OCI-LY1 (cell line): Measurements from ENCODE around the gene DRC3.

Source experiments
- H2AFZ ChIP-seq: fragments of 200-600 bp; sonication (generic), shearing (Covaris generic); 2 replicates; pipeline ENCODE4 v1.6.0; 2014; ENCODE audit warnings: antibody characterized with exemption, mild to moderate bottlenecking, low read length
- H3F3A ChIP-seq: fragments of 200-600 bp; sonication (generic), shearing (Covaris generic); 2 replicates; pipeline ENCODE4 v1.6.0; 2014; ENCODE audit warnings: mild to moderate bottlenecking, antibody characterized with exemption, low read length, moderate library complexity; ENCODE audit not compliant: insufficient read depth
- H3K27ac ChIP-seq: fragments of 200-600 bp; sonication (generic); 2 replicates; pipeline ENCODE4 v1.5.1; 2014; ENCODE audit warnings: low read length, mixed run types, mild to moderate bottlenecking, low read depth; ENCODE audit not compliant: poor library complexity, severe bottlenecking
- H3K27me3 ChIP-seq: fragments of 200-600 bp; sonication (generic); 2 replicates; pipeline ENCODE4 v1.6.0; 2014; ENCODE audit warnings: antibody characterized with exemption, mild to moderate bottlenecking, low read length, moderate library complexity; ENCODE audit not compliant: insufficient read depth
- H3K36me3 ChIP-seq: fragments of 200-600 bp; sonication (generic); 2 replicates; pipeline ENCODE4 v1.6.1; 2014; ENCODE audit warnings: mild to moderate bottlenecking, antibody characterized with exemption, low read length, moderate library complexity, mixed read lengths; ENCODE audit not compliant: insufficient read depth
- H3K4me1 ChIP-seq: fragments of 200-600 bp; sonication (generic); 2 replicates; pipeline ENCODE4 v1.5.1; 2014; ENCODE audit warnings: mild to moderate bottlenecking, low read length, moderate library complexity; ENCODE audit not compliant: insufficient read depth, severe bottlenecking
- H3K4me2 ChIP-seq: fragments of 200-600 bp; sonication (generic), shearing (Covaris generic); 2 replicates; pipeline ENCODE4 v1.6.1; 2014; ENCODE audit warnings: low read length
- H3K4me3 ChIP-seq: fragments of 200-600 bp; sonication (generic); 2 replicates; pipeline ENCODE4 v1.5.1; 2014; ENCODE audit warnings: low read length, low read depth, mild to moderate bottlenecking, mixed read lengths; ENCODE audit not compliant: poor library complexity, severe bottlenecking
- H3K79me2 ChIP-seq: fragments of 200-600 bp; shearing (Covaris generic); 2 replicates; pipeline ENCODE4 v1.6.1; 2016; ENCODE audit warnings: mixed run types, low read length, mixed read lengths; ENCODE audit not compliant: insufficient read depth
- H3K9ac ChIP-seq: fragments of 200-600 bp; sonication (generic), shearing (Covaris generic); 2 replicates; pipeline ENCODE4 v1.6.1; 2014; ENCODE audit warnings: mild to moderate bottlenecking, low read length, mixed read lengths
- H3K9me2 ChIP-seq: fragments of 200-600 bp; sonication (generic), shearing (Covaris generic); 2 replicates; pipeline ENCODE4 v1.6.1; 2014; ENCODE audit warnings: low read depth, mild to moderate bottlenecking, low read length, mixed read lengths
- H3K9me3 ChIP-seq: fragments of 200-600 bp; shearing (Covaris generic); 2 replicates; pipeline ENCODE4 v1.6.1; 2014; ENCODE audit warnings: low read length, mixed read lengths
- H4K20me1 ChIP-seq: fragments of 200-600 bp; sonication (generic), shearing (Covaris generic); 2 replicates; pipeline ENCODE4 v1.6.0; 2016; ENCODE audit warnings: mild to moderate bottlenecking, low read length; ENCODE audit not compliant: insufficient read depth
- EZH2 ChIP-seq: fragments of 200-600 bp; sonication (generic), shearing (Covaris generic); IDR thresholded peaks from 2 replicates; pipeline ENCODE4 v1.8.0; 2017; ENCODE audit warnings: borderline replicate concordance, mixed run types, mild to moderate bottlenecking, antibody characterized with exemption, low read length, moderate library complexity, mixed read lengths
- TF ChIP-seq, protein P1 (sequence below): fragments of 200-600 bp; sonication (generic), shearing (Covaris generic); IDR thresholded peaks from 2 replicates; pipeline ENCODE4 v1.5.1; 2017; ENCODE audit warnings: mild to moderate bottlenecking, antibody characterized with exemption, low read length, moderate library complexity, mixed read lengths

Gene DRC3

DNA sequence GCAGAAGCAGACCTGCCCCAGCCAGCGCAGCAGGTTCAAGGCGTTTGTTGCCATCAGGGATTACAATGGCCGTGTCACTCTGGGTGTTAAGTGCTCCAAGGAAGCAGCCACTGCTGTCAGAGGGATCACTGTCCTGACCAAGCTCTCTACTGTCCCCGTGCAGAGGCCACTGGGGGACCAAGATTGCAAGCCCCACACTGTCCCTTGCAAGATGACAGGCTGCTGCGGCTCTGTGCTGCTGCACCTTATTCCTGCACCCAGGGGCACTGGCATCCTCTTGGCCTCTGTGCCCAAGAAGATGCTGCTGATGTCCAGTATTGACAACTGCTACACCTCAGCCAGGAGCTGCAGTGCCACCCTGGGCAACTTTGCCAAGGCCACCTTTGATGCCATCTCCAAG, 38.6 kb downstream of the DRC3 start:
- H3K4me1 ChIP-seq, result no peaks in the 10 kb centered on the region
- no peak overlapping the region for H3K27ac ChIP-seq
- no peaks in the 10 kb centered on the region for H3K79me2 ChIP-seq
- no peaks in the 10 kb centered on the region for H3K9me2 ChIP-seq
- no peak overlapping the region for H2AFZ ChIP-seq
- no peak overlapping the region for H3K4me2 ChIP-seq
- no peak overlapping the region for H3K4me3 ChIP-seq
- no peak overlapping the region for H3K9ac ChIP-seq
- H3K36me3 ChIP-seq, result peaks cover 64% of the 10 kb centered on the region
- 0 out of 2 replicates have a peak, but pooled peaks cover 2% of the 10 kb centered on the region for H3K9me3 ChIP-seq
- H3F3A ChIP-seq, result no peaks in the 10 kb centered on the region
- no peaks in the 10 kb centered on the region for H3K27me3 ChIP-seq
- TF ChIP-seq, protein P1, sequence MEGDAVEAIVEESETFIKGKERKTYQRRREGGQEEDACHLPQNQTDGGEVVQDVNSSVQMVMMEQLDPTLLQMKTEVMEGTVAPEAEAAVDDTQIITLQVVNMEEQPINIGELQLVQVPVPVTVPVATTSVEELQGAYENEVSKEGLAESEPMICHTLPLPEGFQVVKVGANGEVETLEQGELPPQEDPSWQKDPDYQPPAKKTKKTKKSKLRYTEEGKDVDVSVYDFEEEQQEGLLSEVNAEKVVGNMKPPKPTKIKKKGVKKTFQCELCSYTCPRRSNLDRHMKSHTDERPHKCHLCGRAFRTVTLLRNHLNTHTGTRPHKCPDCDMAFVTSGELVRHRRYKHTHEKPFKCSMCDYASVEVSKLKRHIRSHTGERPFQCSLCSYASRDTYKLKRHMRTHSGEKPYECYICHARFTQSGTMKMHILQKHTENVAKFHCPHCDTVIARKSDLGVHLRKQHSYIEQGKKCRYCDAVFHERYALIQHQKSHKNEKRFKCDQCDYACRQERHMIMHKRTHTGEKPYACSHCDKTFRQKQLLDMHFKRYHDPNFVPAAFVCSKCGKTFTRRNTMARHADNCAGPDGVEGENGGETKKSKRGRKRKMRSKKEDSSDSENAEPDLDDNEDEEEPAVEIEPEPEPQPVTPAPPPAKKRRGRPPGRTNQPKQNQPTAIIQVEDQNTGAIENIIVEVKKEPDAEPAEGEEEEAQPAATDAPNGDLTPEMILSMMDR, result no peak
- no peak for TF ChIP-seq EZH2
- H4K20me1 ChIP-seq, result no peaks in the 10 kb centered on the region

- no peaks in the 10 kb centered on the region for H4K20me1 ChIP-seq
- no peak overlapping the region for H3K27ac ChIP-seq
- no peak overlapping the region for H3K4me3 ChIP-seq
- H3K9me3 ChIP-seq, result 0 out of 2 replicates have a peak, but pooled peaks cover 2% of the 10 kb centered on the region
- TF ChIP-seq, protein P1, result no peak
- TF ChIP-seq EZH2, result no peak
- no peaks in the 10 kb centered on the region for H3F3A ChIP-seq
- no peaks in the 10 kb centered on the region for H3K79me2 ChIP-seq
- no peaks in the 10 kb centered on the region for H3K4me1 ChIP-seq
- no peak overlapping the region for H2AFZ ChIP-seq
- H3K9me2 ChIP-seq, result no peaks in the 10 kb centered on the region
- H3K4me2 ChIP-seq, result no peak overlapping the region
- H3K36me3 ChIP-seq, result peaks cover 47% of the 10 kb centered on the region
- H3K9ac ChIP-seq, result no peak overlapping the region
- no peaks in the 10 kb centered on the region for H3K27me3 ChIP-seq
These were observed 41.3 kb downstream of the DRC3 start for GRCh38 chr17:18014006-18014405.

- H4K20me1 ChIP-seq, result no peaks in the 10 kb centered on the region
- H3K4me2 ChIP-seq, result no peak overlapping the region
- no peak for TF ChIP-seq EZH2
- TF ChIP-seq, protein P1, result no peak
- no peaks in the 10 kb centered on the region for H3K9me2 ChIP-seq
- no peaks in the 10 kb centered on the region for H3K4me1 ChIP-seq
- no peak overlapping the region for H2AFZ ChIP-seq
- no peaks in the 10 kb centered on the region for H3K27me3 ChIP-seq
- peaks cover 41% of the 10 kb centered on the region for H3K36me3 ChIP-seq
- no peak overlapping the region for H3K4me3 ChIP-seq
- H3F3A ChIP-seq, result no peaks in the 10 kb centered on the region
- H3K9ac ChIP-seq, result no peak overlapping the region
- no peak overlapping the region for H3K27ac ChIP-seq
- no peaks in the 10 kb centered on the region for H3K79me2 ChIP-seq
- 0 out of 2 replicates have a peak, but pooled peaks cover under 1% of the 10 kb centered on the region for H3K9me3 ChIP-seq
These were observed 42.9 kb downstream of the DRC3 start for GRCh38 chr17:18015593-18015992.
